Colonic mucosa (tissue), 4 donors: ENCODE measurements around the gene SWAP70. TPM values are rescaled to one million over a fixed set of nuclear protein-coding genes. Genes with fewer than 3 reads are reported as not detected.

Source experiments
- DNase-seq: peaks from one replicate; pipeline ENCODE4 v3.0.0-alpha.2; 2020
- H3K27ac ChIP-seq: fragments of 200-600 bp; one replicate; pipeline ENCODE4 v1.8.0; 2021
- H3K27me3 ChIP-seq: fragments of 200-600 bp; one replicate; pipeline ENCODE4 v1.8.0; 2021
- H3K36me3 ChIP-seq: fragments of 200-600 bp; one replicate; pipeline ENCODE4 v1.8.0; 2021
- H3K4me1 ChIP-seq: fragments of 200-600 bp; one replicate; pipeline ENCODE4 v1.8.0; 2021; ENCODE audit warnings: mild to moderate bottlenecking
- H3K4me3 ChIP-seq: fragments of 200-600 bp; one replicate; pipeline ENCODE4 v1.8.0; 2021
- H3K9ac ChIP-seq, 2 donors: one replicate each; pipeline ENCODE4 v1.7.0; 2013; ENCODE audit warnings: control low read depth in 2 of 2, low read depth in 2 of 2, low read length in 2 of 2
- H3K9me3 ChIP-seq: fragments of 200-600 bp; one replicate; pipeline ENCODE4 v1.8.0; 2021
- intact Hi-C: fragments of 100-400 bp; cut with DNase I; formaldehyde crosslinking; loops from one replicate; pipeline ENCODE4 v1.14.1; 2022
- total RNA-seq, 2 donors: library from RNA; stranded (reverse); fragmentation: NEBNext Ultra II Directional in 1 of 2; extraction: Animal tissue kit (Norgen Biotek cat#: 25700) in 1 of 2; gene quantifications; one replicate each; pipeline ENCODE4 v1.2.1, GENCODE V29; 2021
- TF ChIP-seq, protein P1 (sequence below): fragments of 200-600 bp; IDR thresholded peaks from one replicate; pipeline ENCODE4 v1.8.0; 2022; ENCODE audit warnings: antibody characterized with exemption, mild to moderate bottlenecking
- donor health status: healthy.
- donor health status: DM: no; HTN: no; CAD: no.
- donor health status: DM: no; HTN: no; CAD: no.

Gene SWAP70
- total RNA-seq, 2 donors from 2014 or later: 13.1 to 21.2 TPM

DNA sequence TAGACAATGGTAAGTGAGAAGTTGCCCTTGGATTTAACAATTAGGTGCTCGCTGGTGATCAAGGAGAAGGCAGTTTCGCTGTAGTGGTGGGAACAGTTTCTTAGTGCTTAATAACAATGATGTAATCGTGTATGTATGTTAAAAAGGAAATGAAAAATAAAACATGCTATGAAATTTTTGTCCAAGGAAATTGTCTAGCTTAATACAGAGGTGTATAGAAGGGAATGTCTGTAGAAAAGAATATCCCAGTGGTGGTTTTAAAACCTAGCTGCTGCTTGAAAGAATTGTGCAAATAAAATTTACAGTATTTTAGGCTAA, 53.1 kb downstream of the SWAP70 start:
- H3K4me1 ChIP-seq: no peaks in the 10 kb centered on the region
- TF ChIP-seq, protein P1, sequence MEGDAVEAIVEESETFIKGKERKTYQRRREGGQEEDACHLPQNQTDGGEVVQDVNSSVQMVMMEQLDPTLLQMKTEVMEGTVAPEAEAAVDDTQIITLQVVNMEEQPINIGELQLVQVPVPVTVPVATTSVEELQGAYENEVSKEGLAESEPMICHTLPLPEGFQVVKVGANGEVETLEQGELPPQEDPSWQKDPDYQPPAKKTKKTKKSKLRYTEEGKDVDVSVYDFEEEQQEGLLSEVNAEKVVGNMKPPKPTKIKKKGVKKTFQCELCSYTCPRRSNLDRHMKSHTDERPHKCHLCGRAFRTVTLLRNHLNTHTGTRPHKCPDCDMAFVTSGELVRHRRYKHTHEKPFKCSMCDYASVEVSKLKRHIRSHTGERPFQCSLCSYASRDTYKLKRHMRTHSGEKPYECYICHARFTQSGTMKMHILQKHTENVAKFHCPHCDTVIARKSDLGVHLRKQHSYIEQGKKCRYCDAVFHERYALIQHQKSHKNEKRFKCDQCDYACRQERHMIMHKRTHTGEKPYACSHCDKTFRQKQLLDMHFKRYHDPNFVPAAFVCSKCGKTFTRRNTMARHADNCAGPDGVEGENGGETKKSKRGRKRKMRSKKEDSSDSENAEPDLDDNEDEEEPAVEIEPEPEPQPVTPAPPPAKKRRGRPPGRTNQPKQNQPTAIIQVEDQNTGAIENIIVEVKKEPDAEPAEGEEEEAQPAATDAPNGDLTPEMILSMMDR: no peak
- intact Hi-C loops: no loop called here
- H3K4me3 ChIP-seq: no peak overlapping the region
- no peak overlapping the region for H3K9ac ChIP-seq
- no peaks in the 10 kb centered on the region for H3K9me3 ChIP-seq
- H3K36me3 ChIP-seq: no peaks in the 10 kb centered on the region
- H3K27ac ChIP-seq: peak overlapping the region; percentile 15
- no peak for DNase-seq
- no peaks in the 10 kb centered on the region for H3K27me3 ChIP-seq

DNA sequence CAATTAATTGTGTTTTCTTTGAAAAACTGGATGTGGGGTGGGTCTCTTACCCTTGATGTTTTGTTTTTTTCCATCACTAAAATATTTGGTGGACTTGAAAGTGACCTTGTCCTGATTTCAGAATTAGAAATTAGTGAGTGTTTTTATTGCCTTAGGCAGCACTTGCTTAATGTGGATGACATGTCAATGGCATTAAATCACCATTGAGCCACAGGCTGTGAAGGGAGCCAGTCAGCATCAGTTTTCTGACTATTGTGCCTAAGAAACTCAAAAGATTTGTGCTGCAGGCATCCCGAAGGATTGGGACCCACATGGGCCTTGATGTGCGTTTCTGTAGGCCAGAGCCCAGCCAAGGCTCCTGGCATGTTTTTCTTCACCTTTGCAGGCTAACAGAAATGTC, 53.8 kb downstream of the SWAP70 start:
- TF ChIP-seq, protein P1: no peak
- intact Hi-C loops: no loop called here
- Histone ChIP-seq H3K9ac (no peak overlapping the region), H3K27me3 (no peaks in the 10 kb centered on the region), H3K4me1 (no peaks in the 10 kb centered on the region), H3K36me3 (no peaks in the 10 kb centered on the region), H3K4me3 (no peak overlapping the region), H3K27ac (no peak overlapping the region), H3K9me3 (no peaks in the 10 kb centered on the region)
- DNase-seq: no peak

DNA sequence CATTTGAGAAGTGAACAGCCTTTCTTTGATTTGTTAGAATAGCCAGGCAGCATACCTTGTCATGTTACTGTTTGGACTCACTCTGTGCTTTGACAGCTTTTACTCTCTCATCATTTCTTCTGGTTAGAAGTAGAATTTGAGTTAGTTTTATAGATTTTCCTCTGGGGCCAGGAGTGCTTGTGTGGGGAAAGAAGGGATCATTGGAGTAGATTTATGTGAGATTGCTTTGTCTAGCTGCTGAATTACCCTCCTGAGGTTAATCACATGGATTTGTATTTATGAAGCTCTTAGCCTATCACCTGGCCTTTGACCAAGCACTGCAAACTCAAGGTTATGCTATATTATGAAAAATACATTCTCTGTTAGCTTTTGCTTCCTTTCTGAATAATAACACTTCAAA, 54.3 kb downstream of the SWAP70 start:
- DNase-seq: no peak
- H3K4me1 ChIP-seq: no peaks in the 10 kb centered on the region
- no peak overlapping the region for H3K27ac ChIP-seq
- no peaks in the 10 kb centered on the region for H3K36me3 ChIP-seq
- no peaks in the 10 kb centered on the region for H3K27me3 ChIP-seq
- TF ChIP-seq, protein P1: no peak
- intact Hi-C loops: no loop called here
- no peak overlapping the region for H3K4me3 ChIP-seq
- no peak overlapping the region for H3K9ac ChIP-seq
- no peaks in the 10 kb centered on the region for H3K9me3 ChIP-seq

DNA sequence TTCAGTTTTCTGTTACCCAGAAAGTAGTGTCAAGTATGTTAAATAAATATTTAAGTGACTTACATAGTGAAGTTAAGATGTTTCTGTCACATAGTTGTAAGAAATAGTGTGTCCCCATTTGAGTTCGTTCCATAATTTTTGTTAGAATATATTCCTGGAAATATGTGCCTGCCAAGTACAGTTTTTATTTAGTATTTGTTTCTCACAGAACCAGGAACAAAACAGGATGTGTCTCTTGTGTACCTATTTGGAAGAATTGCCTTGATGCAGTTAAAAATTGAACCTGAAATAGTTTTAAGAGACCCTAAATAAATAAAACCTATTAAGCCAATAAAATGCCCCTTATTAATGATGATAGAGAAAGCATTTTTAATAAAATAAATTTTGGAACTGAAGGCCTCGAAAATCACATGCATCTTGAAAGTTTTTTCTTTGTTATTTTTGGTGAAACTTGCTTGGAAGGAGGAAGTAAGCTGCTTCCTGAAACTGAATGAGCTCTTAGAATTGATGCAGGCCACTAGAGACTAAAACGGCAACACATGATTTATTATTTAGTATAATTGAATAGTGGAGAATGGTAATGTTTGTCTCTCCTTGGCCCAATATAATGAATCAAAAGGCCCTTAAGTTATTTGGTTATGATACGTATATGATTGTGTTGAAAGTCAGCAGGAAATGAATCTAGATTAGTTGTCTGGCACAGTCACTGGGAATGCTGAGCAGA, 55.9 kb downstream of the SWAP70 start:
- H3K9me3 ChIP-seq: no peaks in the 10 kb centered on the region
- H3K9ac ChIP-seq: no peak overlapping the region
- no peaks in the 10 kb centered on the region for H3K36me3 ChIP-seq
- intact Hi-C loops: no loop called here
- TF ChIP-seq, protein P1: no peak
- H3K27me3 ChIP-seq: no peaks in the 10 kb centered on the region
- H3K4me1 ChIP-seq: no peaks in the 10 kb centered on the region
- H3K4me3 ChIP-seq: no peak overlapping the region
- H3K27ac ChIP-seq: no peak overlapping the region
- no peak for DNase-seq

DNA sequence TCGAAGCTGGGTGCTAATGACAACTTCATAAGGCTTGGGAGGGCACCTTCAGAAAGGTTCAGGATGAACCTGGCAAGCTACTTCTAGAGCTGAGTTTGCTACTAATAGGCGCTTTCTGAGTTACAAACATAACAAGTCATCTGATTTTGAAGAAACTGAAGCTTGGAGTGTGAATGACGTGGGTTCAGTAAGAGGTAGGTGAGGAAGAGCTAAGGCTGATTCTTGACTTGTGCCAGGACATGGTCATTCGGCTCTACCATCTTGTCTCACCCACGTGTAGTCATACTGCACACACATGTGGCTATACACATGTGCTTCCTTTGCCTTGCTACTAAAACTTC, 56.4 kb downstream of the SWAP70 start:
- Histone ChIP-seq H3K9ac (no peak overlapping the region), H3K4me1 (no peaks in the 10 kb centered on the region), H3K4me3 (no peak overlapping the region), H3K9me3 (no peaks in the 10 kb centered on the region), H3K27me3 (no peaks in the 10 kb centered on the region), H3K36me3 (no peaks in the 10 kb centered on the region), H3K27ac (no peak overlapping the region)
- TF ChIP-seq, protein P1: no peak
- intact Hi-C loops: no loop called here
- no peak for DNase-seq
